ENCODE results near the gene RNF144A. TPM values are rescaled to one million over a fixed set of nuclear protein-coding genes. Genes with fewer than 3 reads are reported as not detected.

The RNF144A gene
- total and polyA plus RNA-seq, 2 of the 13 experiments (the other 11 are each of a cell fraction or from before 2014, with no cell fraction given) = 13.9 to 16.5 TPM

GRCh38 chr2:6921321-6921922 lies 4.2 kb downstream of the RNF144A start (continued):
- no peak for TF ChIP-seq RBM22 (optimal IDR thresholded peaks at IDR 0.05; ENCODE audit: low read length)
- no peak for TF ChIP-seq ZNF670 (CRISPR knock-in tag; IDR thresholded peaks at IDR 0.05; ENCODE audit: borderline replicate concordance)
- TF ChIP-seq SETDB1 (CRISPR knock-in tag; IDR thresholded peaks at IDR 0.05; ENCODE audit: borderline replicate concordance) = no peak
- peak; percentile 75 for TF ChIP-seq XRCC5 (optimal IDR thresholded peaks at IDR 0.05; ENCODE audit: low read length)
- TF ChIP-seq, protein P1, sequence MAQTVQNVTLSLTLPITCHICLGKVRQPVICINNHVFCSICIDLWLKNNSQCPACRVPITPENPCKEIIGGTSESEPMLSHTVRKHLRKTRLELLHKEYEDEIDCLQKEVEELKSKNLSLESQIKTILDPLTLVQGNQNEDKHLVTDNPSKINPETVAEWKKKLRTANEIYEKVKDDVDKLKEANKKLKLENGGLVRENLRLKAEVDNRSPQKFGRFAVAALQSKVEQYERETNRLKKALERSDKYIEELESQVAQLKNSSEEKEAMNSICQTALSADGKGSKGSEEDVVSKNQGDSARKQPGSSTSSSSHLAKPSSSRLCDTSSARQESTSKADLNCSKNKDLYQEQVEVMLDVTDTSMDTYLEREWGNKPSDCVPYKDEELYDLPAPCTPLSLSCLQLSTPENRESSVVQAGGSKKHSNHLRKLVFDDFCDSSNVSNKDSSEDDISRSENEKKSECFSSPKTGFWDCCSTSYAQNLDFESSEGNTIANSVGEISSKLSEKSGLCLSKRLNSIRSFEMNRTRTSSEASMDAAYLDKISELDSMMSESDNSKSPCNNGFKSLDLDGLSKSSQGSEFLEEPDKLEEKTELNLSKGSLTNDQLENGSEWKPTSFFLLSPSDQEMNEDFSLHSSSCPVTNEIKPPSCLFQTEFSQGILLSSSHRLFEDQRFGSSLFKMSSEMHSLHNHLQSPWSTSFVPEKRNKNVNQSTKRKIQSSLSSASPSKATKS (CRISPR knock-in tag; IDR thresholded peaks at IDR 0.05) = no peak
- TF ChIP-seq BRF2 (CRISPR knock-in tag; IDR thresholded peaks at IDR 0.05) = no peak
- no peak for TF ChIP-seq ATAD3A (CRISPR knock-in tag; IDR thresholded peaks at IDR 0.05)
- TF ChIP-seq, protein P2, sequence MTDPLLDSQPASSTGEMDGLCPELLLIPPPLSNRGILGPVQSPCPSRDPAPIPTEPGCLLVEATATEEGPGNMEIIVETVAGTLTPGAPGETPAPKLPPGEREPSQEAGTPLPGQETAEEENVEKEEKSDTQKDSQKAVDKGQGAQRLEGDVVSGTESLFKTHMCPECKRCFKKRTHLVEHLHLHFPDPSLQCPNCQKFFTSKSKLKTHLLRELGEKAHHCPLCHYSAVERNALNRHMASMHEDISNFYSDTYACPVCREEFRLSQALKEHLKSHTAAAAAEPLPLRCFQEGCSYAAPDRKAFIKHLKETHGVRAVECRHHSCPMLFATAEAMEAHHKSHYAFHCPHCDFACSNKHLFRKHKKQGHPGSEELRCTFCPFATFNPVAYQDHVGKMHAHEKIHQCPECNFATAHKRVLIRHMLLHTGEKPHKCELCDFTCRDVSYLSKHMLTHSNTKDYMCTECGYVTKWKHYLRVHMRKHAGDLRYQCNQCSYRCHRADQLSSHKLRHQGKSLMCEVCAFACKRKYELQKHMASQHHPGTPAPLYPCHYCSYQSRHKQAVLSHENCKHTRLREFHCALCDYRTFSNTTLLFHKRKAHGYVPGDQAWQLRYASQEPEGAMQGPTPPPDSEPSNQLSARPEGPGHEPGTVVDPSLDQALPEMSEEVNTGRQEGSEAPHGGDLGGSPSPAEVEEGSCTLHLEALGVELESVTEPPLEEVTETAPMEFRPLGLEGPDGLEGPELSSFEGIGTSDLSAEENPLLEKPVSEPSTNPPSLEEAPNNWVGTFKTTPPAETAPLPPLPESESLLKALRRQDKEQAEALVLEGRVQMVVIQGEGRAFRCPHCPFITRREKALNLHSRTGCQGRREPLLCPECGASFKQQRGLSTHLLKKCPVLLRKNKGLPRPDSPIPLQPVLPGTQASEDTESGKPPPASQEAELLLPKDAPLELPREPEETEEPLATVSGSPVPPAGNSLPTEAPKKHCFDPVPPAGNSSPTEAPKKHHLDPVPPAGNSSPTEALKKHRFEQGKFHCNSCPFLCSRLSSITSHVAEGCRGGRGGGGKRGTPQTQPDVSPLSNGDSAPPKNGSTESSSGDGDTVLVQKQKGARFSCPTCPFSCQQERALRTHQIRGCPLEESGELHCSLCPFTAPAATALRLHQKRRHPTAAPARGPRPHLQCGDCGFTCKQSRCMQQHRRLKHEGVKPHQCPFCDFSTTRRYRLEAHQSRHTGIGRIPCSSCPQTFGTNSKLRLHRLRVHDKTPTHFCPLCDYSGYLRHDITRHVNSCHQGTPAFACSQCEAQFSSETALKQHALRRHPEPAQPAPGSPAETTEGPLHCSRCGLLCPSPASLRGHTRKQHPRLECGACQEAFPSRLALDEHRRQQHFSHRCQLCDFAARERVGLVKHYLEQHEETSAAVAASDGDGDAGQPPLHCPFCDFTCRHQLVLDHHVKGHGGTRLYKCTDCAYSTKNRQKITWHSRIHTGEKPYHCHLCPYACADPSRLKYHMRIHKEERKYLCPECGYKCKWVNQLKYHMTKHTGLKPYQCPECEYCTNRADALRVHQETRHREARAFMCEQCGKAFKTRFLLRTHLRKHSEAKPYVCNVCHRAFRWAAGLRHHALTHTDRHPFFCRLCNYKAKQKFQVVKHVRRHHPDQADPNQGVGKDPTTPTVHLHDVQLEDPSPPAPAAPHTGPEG (CRISPR knock-in tag; IDR thresholded peaks at IDR 0.05) = no peak
- TF ChIP-seq ESRRA (CRISPR knock-in tag; IDR thresholded peaks at IDR 0.05; ENCODE audit: low read depth) = peak; percentile 99
- no peak for TF ChIP-seq NFE2 (CRISPR knock-in tag; IDR thresholded peaks at IDR 0.05)
- TF ChIP-seq ZNF224 (CRISPR knock-in tag; IDR thresholded peaks at IDR 0.05) = no peak
- TF ChIP-seq FIP1L1 (IDR thresholded peaks at IDR 0.05; ENCODE audit: borderline replicate concordance, insufficient read depth, low read depth, low read length) = no peak
- peak; percentile 54 for TF ChIP-seq POLR2G (IDR thresholded peaks at IDR 0.05; ENCODE audit: low read depth, low read length)
- TF ChIP-seq CREB3 (CRISPR knock-in tag; IDR thresholded peaks at IDR 0.05) = no peak
- no peak for TF ChIP-seq SOX6 (IDR thresholded peaks at IDR 0.05)
- peak; percentile 93 for TF ChIP-seq SOX6 (CRISPR knock-in tag; IDR thresholded peaks at IDR 0.05)
- no peak for TF ChIP-seq HDAC6 (IDR thresholded peaks at IDR 0.05; ENCODE audit: low read depth, low read length)
- peak; percentile 62; the same call in 1 of the 2 replicates for TF ChIP-seq ZNF350 (CRISPR knock-in tag; IDR thresholded peaks at IDR 0.05; ENCODE audit: borderline replicate concordance, low read depth)
- TF ChIP-seq ZNF333 (CRISPR knock-in tag; IDR thresholded peaks at IDR 0.05; ENCODE audit: borderline replicate concordance) = no peak
- no peak for TF ChIP-seq ZNF570 (CRISPR knock-in tag; IDR thresholded peaks at IDR 0.05; ENCODE audit: borderline replicate concordance)
- peak; percentile 63; the same call in 1 of the 2 replicates for TF ChIP-seq FOSL2 (CRISPR knock-in tag; IDR thresholded peaks at IDR 0.05)

Measured in HepG2 (cell line).